NCI-H2107 (cell line): ENCODE results near the gene TBCB.
A peak's percentile ranks its signal among the peaks of the same experiment; 100 is the strongest.

Source experiments
- DNase-seq: peaks from one replicate; lab custom pipeline; 2025; lab: John Stamatoyannopoulos, UW

TBCB gene

GRCh38 chr19:36136964-36137686, 21.9 kb downstream of the TBCB start:
- DNase-seq: no peak

DNA sequence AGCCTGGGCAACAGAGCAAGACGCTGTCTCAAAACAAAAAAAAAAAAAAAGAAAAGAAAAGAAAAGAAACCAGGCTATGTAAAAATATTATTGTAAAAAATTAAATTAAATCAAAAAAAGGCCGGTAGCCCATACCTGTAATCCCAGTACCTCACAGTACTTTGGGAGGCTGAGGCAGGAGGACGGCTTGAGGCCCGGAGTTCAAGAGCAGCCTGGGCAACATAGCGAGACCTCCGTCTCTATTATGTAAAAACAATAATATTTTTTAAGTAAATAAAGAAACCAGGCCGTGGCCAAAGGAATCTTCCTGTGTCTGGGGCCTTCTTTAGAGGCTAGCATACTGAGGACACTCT, 23.8 kb downstream of the TBCB start:
- no peak for DNase-seq

DNA sequence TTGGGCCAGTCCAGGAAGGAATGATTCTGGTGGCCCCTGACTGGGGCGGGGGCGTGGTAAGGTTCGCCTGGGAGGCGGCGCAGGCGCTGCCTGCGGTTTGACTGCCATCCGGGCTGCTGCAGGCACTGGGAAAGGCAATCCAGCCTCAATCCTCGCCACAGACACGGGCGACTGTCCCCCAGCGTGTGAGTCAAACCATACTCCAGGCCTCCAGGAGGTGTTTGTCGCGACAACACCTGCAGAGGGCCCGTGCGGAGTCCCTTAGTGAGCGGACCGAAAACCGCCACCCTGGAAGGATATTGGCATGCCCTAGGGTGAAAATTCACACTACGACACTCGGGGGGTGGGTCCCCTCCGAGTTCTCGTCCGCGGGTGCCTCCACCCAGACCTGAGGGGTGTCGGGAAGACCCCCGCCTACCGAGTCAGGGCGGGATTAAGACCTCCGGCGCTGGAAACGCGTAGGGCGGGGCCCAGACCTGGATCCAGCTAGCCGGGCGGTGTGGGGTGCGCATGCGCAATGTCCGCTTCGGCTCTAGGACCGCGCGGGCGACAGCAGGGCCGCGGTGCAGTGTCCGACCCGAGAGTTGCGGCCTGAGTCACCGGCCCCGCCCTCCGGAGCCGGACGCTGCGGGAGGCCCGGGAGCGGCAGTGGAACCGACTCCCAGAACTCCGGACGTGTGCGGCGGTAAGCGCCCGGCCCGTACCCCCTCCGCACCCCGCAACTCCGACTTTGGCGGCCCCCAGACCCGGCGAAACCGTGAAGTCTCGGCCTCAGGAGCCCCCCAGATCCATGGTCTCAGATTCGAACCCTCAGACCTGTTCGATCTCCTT, 24.4 kb downstream of the TBCB start, which contains the start of gene CAPNS1:
Gene CAPNS1 (plus strand): TSS at position 594 of the 831 bp plus-strand sequence. CDS start 946 bp downstream, outside the sequence.
- DNase-seq: peak; percentile 91

GRCh38 chr19:36140304-36141038, 25.2 kb downstream of the TBCB start:
- no peak for DNase-seq

DNA sequence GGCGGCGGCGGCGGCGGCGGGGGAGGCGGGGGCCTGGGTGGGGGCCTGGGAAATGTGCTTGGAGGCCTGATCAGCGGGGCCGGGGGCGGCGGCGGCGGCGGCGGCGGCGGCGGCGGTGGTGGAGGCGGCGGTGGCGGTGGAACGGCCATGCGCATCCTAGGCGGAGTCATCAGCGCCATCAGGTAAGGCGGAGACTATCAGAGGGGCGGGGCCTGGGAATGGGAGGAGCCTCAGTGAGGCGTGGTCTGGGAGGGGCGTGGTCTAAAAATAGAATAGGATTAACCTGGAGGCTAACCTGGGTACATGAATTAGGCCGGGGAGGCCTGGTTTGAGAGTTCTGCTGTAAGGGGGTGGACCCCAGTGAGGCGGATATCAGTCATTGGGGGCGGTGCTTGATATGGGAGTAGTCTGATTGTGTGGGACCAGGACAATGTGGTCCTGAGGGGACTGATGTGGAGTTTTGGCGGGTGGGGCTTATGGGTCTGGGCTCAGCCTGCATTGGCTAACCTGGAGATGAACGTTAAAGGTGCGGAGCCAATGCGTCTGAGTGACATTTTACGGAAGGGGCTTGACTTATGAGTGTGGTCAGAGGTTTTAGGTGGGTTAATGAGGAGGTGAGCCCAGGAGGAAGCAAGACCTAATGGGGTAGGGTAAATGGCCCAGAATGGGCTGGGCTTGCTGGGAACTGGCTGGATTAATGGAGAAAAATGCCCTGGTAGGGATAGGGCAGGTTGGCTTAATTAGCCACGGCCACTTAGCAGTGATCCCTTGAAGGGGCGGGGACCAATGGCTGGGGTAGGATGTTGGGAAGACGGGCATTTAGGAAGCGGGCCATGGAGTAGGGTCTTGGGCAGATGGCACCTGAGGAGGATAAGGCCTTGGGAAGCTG, 26.0 kb downstream of the TBCB start:
- peak; percentile 69 for DNase-seq

GRCh38 chr19:36142046-36142445, 26.8 kb downstream of the TBCB start:
- no peak for DNase-seq

DNA sequence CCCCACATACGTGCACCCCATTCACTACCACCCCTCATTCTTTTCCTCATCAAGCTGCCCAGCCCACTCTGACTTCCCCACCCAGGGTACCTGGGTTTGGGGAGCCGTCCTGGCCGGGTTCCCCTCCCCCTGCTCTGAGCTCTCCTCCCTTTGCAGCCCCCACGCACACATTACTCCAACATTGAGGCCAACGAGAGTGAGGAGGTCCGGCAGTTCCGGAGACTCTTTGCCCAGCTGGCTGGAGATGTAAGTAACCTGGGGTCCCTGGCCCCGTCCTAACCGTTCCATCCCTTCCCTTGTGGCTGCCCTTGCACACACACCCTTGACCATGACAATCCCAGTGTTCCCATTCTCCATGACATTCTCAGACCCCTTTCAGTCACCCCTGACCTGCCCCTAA, 27.2 kb downstream of the TBCB start:
- DNase-seq: no peak

DNA sequence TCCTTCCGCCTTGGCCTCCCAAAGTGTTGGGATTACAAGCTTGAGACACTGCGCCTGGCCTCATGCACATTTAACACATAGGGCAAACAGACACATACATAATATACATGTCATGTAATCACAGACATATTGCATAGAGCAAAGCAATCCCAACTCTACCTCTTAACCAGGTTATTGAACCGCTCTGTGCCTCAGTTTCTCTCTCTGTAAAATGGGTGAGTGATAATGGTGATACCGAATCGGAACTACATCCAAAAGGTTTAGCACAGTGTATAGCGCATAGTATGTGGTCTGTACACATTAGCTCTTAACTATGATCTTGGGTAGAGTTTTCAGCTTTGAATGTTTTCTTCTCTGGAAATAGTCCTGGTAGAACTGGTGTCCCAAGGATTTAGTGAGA, 29.4 kb downstream of the TBCB start:
- no peak for DNase-seq

GRCh38 chr19:36149673-36150406, 34.6 kb downstream of the TBCB start:
- DNase-seq: no peak

DNA sequence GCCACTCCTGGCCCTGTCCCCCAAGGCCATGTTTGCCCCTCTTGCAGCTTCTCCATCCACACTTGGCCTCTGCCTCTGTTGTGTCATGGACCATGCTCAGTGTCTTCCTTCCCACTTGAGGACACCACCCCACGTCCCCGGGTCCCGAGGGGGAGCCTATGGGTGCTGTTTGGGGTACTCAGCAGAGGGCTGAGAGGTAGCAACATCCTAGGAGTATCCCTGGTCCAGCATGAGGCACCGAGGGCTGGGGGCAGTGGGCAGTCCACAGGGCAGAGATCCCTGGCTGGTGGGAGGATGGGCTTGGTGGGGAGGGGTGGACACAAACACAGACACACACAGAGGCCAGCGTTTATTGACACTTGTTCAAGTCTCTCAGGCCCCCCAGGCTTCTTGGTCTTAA, 35.3 kb downstream of the TBCB start:
- DNase-seq: no peak

DNA sequence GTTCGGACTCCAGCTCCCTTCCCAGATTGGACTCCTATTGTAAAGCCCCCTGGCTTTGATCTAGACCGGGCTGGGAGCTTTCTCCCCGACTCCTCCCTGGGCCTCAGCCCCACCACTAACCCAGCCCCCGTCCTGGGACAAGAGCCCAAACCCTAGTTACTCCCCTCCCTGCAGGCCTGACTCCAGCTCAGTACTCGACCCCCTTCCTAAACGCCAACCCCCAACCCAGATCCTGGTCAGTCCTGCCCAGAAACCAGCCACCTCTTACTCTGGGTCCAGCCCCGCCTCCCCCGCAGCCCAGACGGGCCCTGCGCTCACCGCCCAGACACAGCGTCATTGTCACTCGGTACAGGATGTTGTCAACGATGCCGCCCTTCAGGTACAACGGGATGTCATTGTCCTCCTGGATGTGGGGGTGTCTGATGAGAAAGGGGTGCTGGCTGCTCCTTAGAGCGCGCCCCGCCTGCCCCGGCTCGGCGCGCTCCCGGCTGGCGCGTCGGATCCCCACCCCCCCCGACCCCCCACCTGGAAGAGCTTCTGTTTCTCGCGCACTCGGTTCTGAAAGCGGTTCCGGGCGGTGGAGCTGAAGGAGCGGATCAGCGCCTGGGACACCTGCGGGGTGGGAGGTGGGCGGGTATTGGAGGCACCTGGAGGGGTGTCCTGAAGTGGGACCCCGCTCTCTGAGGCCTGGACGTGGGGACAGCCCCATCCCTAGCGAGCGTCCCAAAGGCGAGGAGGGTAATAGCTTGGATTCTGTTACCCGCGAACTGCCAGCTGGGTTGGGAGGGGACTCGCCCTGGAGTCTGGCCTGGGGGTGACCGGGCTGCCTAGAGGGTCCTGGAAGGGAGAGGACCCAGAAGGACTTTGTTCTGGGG, 36.1 kb downstream of the TBCB start:
- no peak for DNase-seq

- no peak for DNase-seq
These were observed 36.7 kb downstream of the TBCB start for GRCh38 chr19:36152019-36152351.

DNA sequence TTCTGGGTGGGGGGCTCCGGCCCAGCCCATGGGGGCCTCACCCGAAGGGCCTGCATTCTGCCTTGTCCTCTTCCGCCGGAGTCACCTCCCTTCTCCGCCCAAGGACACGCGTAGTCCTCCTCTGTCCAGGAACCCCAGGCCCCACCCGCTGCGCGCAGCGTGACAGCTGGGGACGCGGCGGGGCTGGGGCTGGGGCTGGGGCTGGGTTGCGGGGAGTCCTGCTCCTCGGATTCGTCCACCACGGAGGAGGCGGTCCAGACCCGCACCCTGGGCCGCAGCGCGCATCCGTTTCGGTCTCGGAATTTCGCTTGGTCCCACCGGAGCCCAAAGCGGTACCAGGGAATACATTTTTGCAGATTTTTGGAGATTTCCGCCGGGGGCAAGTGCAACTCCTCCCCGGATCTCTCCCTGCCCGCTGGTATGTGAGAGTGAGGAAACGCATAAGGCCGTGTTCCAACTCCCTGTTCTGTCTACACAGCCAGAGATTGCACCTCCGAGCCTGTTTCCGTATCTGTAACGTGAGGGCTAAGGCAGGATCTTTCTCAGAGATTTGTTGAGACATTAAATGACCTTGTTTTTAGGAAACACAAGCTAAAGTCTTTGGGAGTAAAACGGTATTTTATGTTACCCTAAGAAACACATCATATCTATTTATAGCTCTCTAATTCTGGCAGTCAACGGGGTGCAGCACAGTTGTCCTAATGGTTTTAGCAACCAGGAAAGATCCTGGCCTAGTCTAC, 37.3 kb downstream of the TBCB start, which contains the start of gene COX7A1:
Gene COX7A1 (minus strand): TSS at position 96 of the 740 bp plus-strand sequence. CDS start 40 bp downstream, at position 56.
- no peak for DNase-seq

GRCh38 chr19:36153126-36153525, 37.9 kb downstream of the TBCB start:
- DNase-seq: no peak

- no peak for DNase-seq
These were observed 45.7 kb downstream of the TBCB start for GRCh38 chr19:36160821-36161596.

GRCh38 chr19:36163813-36164212, 48.5 kb downstream of the TBCB start:
- no peak for DNase-seq

GRCh38 chr19:36169084-36169760, 54.0 kb downstream of the TBCB start:
- peak; percentile 27 for DNase-seq

GRCh38 chr19:36172852-36173251, 57.6 kb downstream of the TBCB start:
- no peak for DNase-seq
